Prostate gland (tissue), 2 donors: Measurements from ENCODE around the gene SNX1. TPM values are rescaled to one million over a fixed set of nuclear protein-coding genes. Genes with fewer than 3 reads are reported as not detected.
"Not testable (repeated sequence)": the region's sequence is repeated elsewhere in the genome, so short reads cannot be mapped to it uniquely, and the experiment has no call there.

ENCODE experiments used
- DNase-seq: peaks from one replicate; pipeline ENCODE4 v3.0.0-alpha.2; 2019; ENCODE audit warnings: low spot score
- H3K27ac ChIP-seq, 2 donors: fragments of 200-600 bp; sonication (generic); 2 replicates each; pipeline ENCODE4 v1.5.1; 2017 to 2019
- H3K27me3 ChIP-seq: fragments of 200-600 bp; sonication (generic); replicated peaks from 2 replicates; pipeline ENCODE4 v1.5.1; 2019; ENCODE audit not compliant: insufficient read depth
- H3K36me3 ChIP-seq, 2 donors: fragments of 200-600 bp; sonication (generic); 1 replicate in 1 of 2; 2 replicates in 1 of 2; pipeline versions ENCODE4 v1.5.1 to v1.8.1; 2017 to 2019
- H3K4me1 ChIP-seq: fragments of 200-600 bp; sonication (generic); replicated peaks from 2 replicates; pipeline ENCODE4 v1.5.1; 2019
- H3K4me3 ChIP-seq, 2 donors: fragments of 200-600 bp; sonication (generic); 2 replicates each; pipeline ENCODE4 v1.5.1; 2017 to 2019
- H3K9me3 ChIP-seq: fragments of 200-600 bp; sonication (generic); 2 replicates; pipeline ENCODE4 v1.5.1; 2017
- CTCF ChIP-seq, 4 experiments: fragments of 200-600 bp in 2 of 4; fragments of 450-650 bp in 2 of 4; sonication (generic) in 2 of 4; IDR thresholded peaks; 1 replicate in 3 of 4; 2 replicates in 1 of 4; pipeline ENCODE4 v1.5.1; 2016 to 2019; ENCODE audit warnings: antibody characterized with exemption in 4 of 4, mild to moderate bottlenecking in 2 of 4, moderate library complexity in 2 of 4
- POLR2A ChIP-seq: fragments of 450-650 bp; IDR thresholded peaks from one replicate; pipeline ENCODE4 v1.6.1; 2016; ENCODE audit warnings: antibody characterized with exemption, mild to moderate bottlenecking
- POLR2AphosphoS5 ChIP-seq: sonication (generic); formaldehyde crosslinking; IDR thresholded peaks from one replicate; pipeline ENCODE4 v1.6.1; 2017; ENCODE audit warnings: antibody characterized with exemption
- WGBS: methylation state at CpG from one replicate; pipeline ENCODE4 v1.1.5; 2018; 5-methylcytosine and 5-hydroxymethylcytosine counted together
- intact Hi-C: fragments of 100-400 bp; cut with DNase I; formaldehyde crosslinking; loops from one replicate; pipeline ENCODE4 v1.14.2; 2022
- total RNA-seq, 2 donors: library from RNA; depleted of rRNA; stranded (reverse); fragments of >200 nt; gene quantifications; one replicate each; pipeline ENCODE4 v1.1.0, GENCODE V29; 2016

The SNX1 gene
- total RNA-seq, 2 donors from 2014 or later = 109 to 110 TPM

GRCh38 chr15:64100958-64101357 lies 5.2 kb downstream of the SNX1 start:
- H3K27me3 ChIP-seq = no peaks in the 10 kb centered on the region
- no peaks in the 10 kb centered on the region for H3K9me3 ChIP-seq
- no peak for DNase-seq
- no peaks in the 10 kb centered on the region for H3K36me3 ChIP-seq
- TF ChIP-seq POLR2AphosphoS5 (no peak), POLR2A (no peak), CTCF (IDR thresholded peaks at IDR 0.05) (no peak)
- H3K4me1 ChIP-seq = peaks cover 8% of the 10 kb centered on the region
- intact Hi-C loops = no loop called here
- WGBS = 88% methylated on average over 2 of the region's 2 CpGs
- H3K4me3 ChIP-seq = no peak overlapping the region
- H3K27ac ChIP-seq = no peak overlapping the region

- Histone ChIP-seq H3K27me3 (no peaks in the 10 kb centered on the region), H3K4me1 (peaks cover 8% of the 10 kb centered on the region), H3K9me3 (no peaks in the 10 kb centered on the region), H3K36me3 (no peaks in the 10 kb centered on the region), H3K4me3 (no peak overlapping the region), H3K27ac (no peak overlapping the region)
- no peak for DNase-seq
- 98% methylated on average over 2 of the region's 2 CpGs for WGBS
- intact Hi-C loops = no loop called here
- TF ChIP-seq POLR2A (no peak), POLR2AphosphoS5 (no peak), CTCF (IDR thresholded peaks at IDR 0.05) (no peak)
Measured at GRCh38 chr15:64102497-64102896, 6.7 kb downstream of the SNX1 start.

GRCh38 chr15:64105113-64105704 lies 9.4 kb downstream of the SNX1 start:
- intact Hi-C loops = no loop called here
- Histone ChIP-seq H3K27ac (no peak overlapping the region), H3K9me3 (no peaks in the 10 kb centered on the region), H3K4me3 (no peak overlapping the region), H3K4me1 (peaks cover 3% of the 10 kb centered on the region), H3K36me3 (no peaks in the 10 kb centered on the region), H3K27me3 (no peaks in the 10 kb centered on the region)
- WGBS = 59% methylated on average over 9 of the region's 9 CpGs
- peak; percentile 66 for TF ChIP-seq POLR2AphosphoS5
- TF ChIP-seq POLR2A = no peak
- DNase-seq = peak; percentile 23

- DNase-seq = no peak
- intact Hi-C loops = no loop called here
- TF ChIP-seq CTCF (IDR thresholded peaks at IDR 0.05) = no peak
- TF ChIP-seq POLR2A = no peak
- TF ChIP-seq POLR2AphosphoS5 = no peak
- no peaks in the 10 kb centered on the region for H3K4me1 ChIP-seq
- no peaks in the 10 kb centered on the region for H3K36me3 ChIP-seq
- no peaks in the 10 kb centered on the region for H3K9me3 ChIP-seq
- H3K27ac ChIP-seq = no peak overlapping the region
- H3K4me3 ChIP-seq = no peak overlapping the region
- 93% methylated on average over 1 of the region's 1 CpG for WGBS
- H3K27me3 ChIP-seq = no peaks in the 10 kb centered on the region
Measured at GRCh38 chr15:64107337-64107736, 11.6 kb downstream of the SNX1 start.

DNA sequence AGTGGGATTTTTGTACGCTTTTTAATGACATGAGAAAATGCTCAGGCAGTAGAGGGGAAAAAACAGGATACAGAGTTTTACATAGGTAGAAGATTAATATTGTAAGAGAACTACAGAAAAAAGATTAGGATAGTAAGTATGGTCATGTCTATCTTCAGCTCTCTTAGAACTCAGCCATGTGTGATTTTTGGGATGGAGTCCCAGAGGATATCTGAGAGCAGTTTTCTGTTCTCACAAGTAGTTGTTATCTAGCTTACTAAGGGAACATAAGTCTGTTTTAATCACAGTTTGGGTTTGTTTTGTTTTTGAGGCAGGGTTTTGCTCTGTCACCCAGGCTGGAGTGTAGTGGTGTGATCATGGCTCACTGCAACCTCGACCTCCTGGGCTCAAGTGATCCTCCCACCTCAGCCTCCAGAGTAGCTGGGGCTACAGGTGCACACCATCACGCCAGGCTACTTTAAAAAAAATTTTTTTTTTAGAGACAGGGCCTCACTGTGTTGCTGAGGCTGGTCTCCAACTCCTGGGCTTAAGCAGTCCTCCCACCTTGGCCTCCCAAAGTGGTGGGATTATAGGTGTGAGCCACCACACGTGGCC lies 14.4 kb downstream of the SNX1 start:
- DNase-seq, H3K9me3 ChIP-seq, H3K4me3 ChIP-seq, H3K4me1 ChIP-seq, H3K36me3 ChIP-seq, intact Hi-C loops, H3K27me3 ChIP-seq, H3K27ac ChIP-seq: not testable (repeated sequence)
- 92% methylated on average over 4 of the region's 4 CpGs for WGBS
